ENCODE results near the gene C2orf80.
"Not testable (repeated sequence)": the region's sequence is repeated elsewhere in the genome, so short reads cannot be mapped to it uniquely, and the experiment has no call there.

The C2orf80 gene

GRCh38 chr2:208129744-208130711 lies 59.8 kb downstream of the C2orf80 start, which contains the start of gene CRYGC:
Gene CRYGC (minus strand): TSS chr2:208129828. CDS start chr2:208129792, 36 bp downstream.
- H3K4me3 ChIP-seq (replicated peaks; ENCODE audit: low read depth, low read length) = no peak within 1 kb of the TSS
- DNase-seq (ENCODE audit: extremely low read depth, low read depth) = no peak
- TF ChIP-seq CTCF (IDR thresholded peaks at IDR 0.05; ENCODE audit: low read depth, low read length, missing control alignments) = no peak

GRCh38 chr2:208128136-208128535 lies 61.7 kb downstream of the C2orf80 start:
- no peak overlapping the region for H3K4me3 ChIP-seq (replicated peaks; ENCODE audit: low read depth, low read length)
- no peak for TF ChIP-seq CTCF (IDR thresholded peaks at IDR 0.05; ENCODE audit: low read depth, low read length, missing control alignments)
- DNase-seq (ENCODE audit: extremely low read depth, low read depth) = no peak

GRCh38 chr2:208127090-208127489 lies 62.7 kb downstream of the C2orf80 start:
- no peak overlapping the region for H3K4me3 ChIP-seq (replicated peaks; ENCODE audit: low read depth, low read length)
- DNase-seq (ENCODE audit: extremely low read depth, low read depth) = no peak
- TF ChIP-seq CTCF (IDR thresholded peaks at IDR 0.05; ENCODE audit: low read depth, low read length, missing control alignments) = no peak

GRCh38 chr2:208125251-208125650 lies 64.6 kb downstream of the C2orf80 start:
- no peak for TF ChIP-seq CTCF (IDR thresholded peaks at IDR 0.05; ENCODE audit: low read depth, low read length, missing control alignments)
- no peak overlapping the region for H3K4me3 ChIP-seq (replicated peaks; ENCODE audit: low read depth, low read length)
- DNase-seq (ENCODE audit: extremely low read depth, low read depth) = no peak

- DNase-seq (ENCODE audit: extremely low read depth, low read depth); H3K4me3 ChIP-seq (replicated peaks; ENCODE audit: low read depth, low read length): not testable (repeated sequence)
Measured at GRCh38 chr2:208124013-208124715, 65.7 kb downstream of the C2orf80 start, which contains the start of gene CRYGD. Gene CRYGD (minus strand): TSS chr2:208124524. CDS start chr2:208124473, 51 bp downstream.

GRCh38 chr2:208122248-208122647 lies 67.6 kb downstream of the C2orf80 start:
- H3K4me3 ChIP-seq (replicated peaks; ENCODE audit: low read depth, low read length) = no peak overlapping the region
- DNase-seq (ENCODE audit: extremely low read depth, low read depth) = no peak
- TF ChIP-seq CTCF (IDR thresholded peaks at IDR 0.05; ENCODE audit: low read depth, low read length, missing control alignments) = no peak

GRCh38 chr2:208118918-208119317 lies 70.9 kb downstream of the C2orf80 start:
- no peak overlapping the region for H3K4me3 ChIP-seq (replicated peaks; ENCODE audit: low read depth, low read length)
- DNase-seq (ENCODE audit: extremely low read depth, low read depth) = no peak
- no peak for TF ChIP-seq CTCF (IDR thresholded peaks at IDR 0.05; ENCODE audit: low read depth, low read length, missing control alignments)

- not testable (repeated sequence) for DNase-seq (ENCODE audit: extremely low read depth, low read depth); H3K4me3 ChIP-seq (replicated peaks; ENCODE audit: low read depth, low read length)
Measured at GRCh38 chr2:208117390-208117789, 72.4 kb downstream of the C2orf80 start.

Measured in HFF-Myc (cell line).